OCI-LY1 (cell line): ENCODE data around the gene TSPAN32.

Experiments
- H2AFZ ChIP-seq: fragments of 200-600 bp; sonication (generic), shearing (Covaris generic); 2 replicates; pipeline ENCODE4 v1.6.0; 2014; ENCODE audit warnings: antibody characterized with exemption, mild to moderate bottlenecking, low read length
- H3F3A ChIP-seq: fragments of 200-600 bp; sonication (generic), shearing (Covaris generic); 2 replicates; pipeline ENCODE4 v1.6.0; 2014; ENCODE audit warnings: mild to moderate bottlenecking, antibody characterized with exemption, low read length, moderate library complexity; ENCODE audit not compliant: insufficient read depth
- H3K27ac ChIP-seq: fragments of 200-600 bp; sonication (generic); 2 replicates; pipeline ENCODE4 v1.5.1; 2014; ENCODE audit warnings: low read length, mixed run types, mild to moderate bottlenecking, low read depth; ENCODE audit not compliant: poor library complexity, severe bottlenecking
- H3K27me3 ChIP-seq: fragments of 200-600 bp; sonication (generic); 2 replicates; pipeline ENCODE4 v1.6.0; 2014; ENCODE audit warnings: antibody characterized with exemption, mild to moderate bottlenecking, low read length, moderate library complexity; ENCODE audit not compliant: insufficient read depth
- H3K36me3 ChIP-seq: fragments of 200-600 bp; sonication (generic); 2 replicates; pipeline ENCODE4 v1.6.1; 2014; ENCODE audit warnings: mild to moderate bottlenecking, antibody characterized with exemption, low read length, moderate library complexity, mixed read lengths; ENCODE audit not compliant: insufficient read depth
- H3K4me1 ChIP-seq: fragments of 200-600 bp; sonication (generic); 2 replicates; pipeline ENCODE4 v1.5.1; 2014; ENCODE audit warnings: mild to moderate bottlenecking, low read length, moderate library complexity; ENCODE audit not compliant: insufficient read depth, severe bottlenecking
- H3K4me2 ChIP-seq: fragments of 200-600 bp; sonication (generic), shearing (Covaris generic); 2 replicates; pipeline ENCODE4 v1.6.1; 2014; ENCODE audit warnings: low read length
- H3K4me3 ChIP-seq: fragments of 200-600 bp; sonication (generic); 2 replicates; pipeline ENCODE4 v1.5.1; 2014; ENCODE audit warnings: low read length, low read depth, mild to moderate bottlenecking, mixed read lengths; ENCODE audit not compliant: poor library complexity, severe bottlenecking
- H3K79me2 ChIP-seq: fragments of 200-600 bp; shearing (Covaris generic); 2 replicates; pipeline ENCODE4 v1.6.1; 2016; ENCODE audit warnings: mixed run types, low read length, mixed read lengths; ENCODE audit not compliant: insufficient read depth
- H3K9ac ChIP-seq: fragments of 200-600 bp; sonication (generic), shearing (Covaris generic); 2 replicates; pipeline ENCODE4 v1.6.1; 2014; ENCODE audit warnings: mild to moderate bottlenecking, low read length, mixed read lengths
- H3K9me2 ChIP-seq: fragments of 200-600 bp; sonication (generic), shearing (Covaris generic); 2 replicates; pipeline ENCODE4 v1.6.1; 2014; ENCODE audit warnings: low read depth, mild to moderate bottlenecking, low read length, mixed read lengths
- H3K9me3 ChIP-seq: fragments of 200-600 bp; shearing (Covaris generic); 2 replicates; pipeline ENCODE4 v1.6.1; 2014; ENCODE audit warnings: low read length, mixed read lengths
- H4K20me1 ChIP-seq: fragments of 200-600 bp; sonication (generic), shearing (Covaris generic); 2 replicates; pipeline ENCODE4 v1.6.0; 2016; ENCODE audit warnings: mild to moderate bottlenecking, low read length; ENCODE audit not compliant: insufficient read depth
- CTCF ChIP-seq: fragments of 200-600 bp; sonication (generic), shearing (Covaris generic); IDR thresholded peaks from 2 replicates; pipeline ENCODE4 v1.5.1; 2017; ENCODE audit warnings: mild to moderate bottlenecking, antibody characterized with exemption, low read length, moderate library complexity, mixed read lengths
- EZH2 ChIP-seq: fragments of 200-600 bp; sonication (generic), shearing (Covaris generic); IDR thresholded peaks from 2 replicates; pipeline ENCODE4 v1.8.0; 2017; ENCODE audit warnings: borderline replicate concordance, mixed run types, mild to moderate bottlenecking, antibody characterized with exemption, low read length, moderate library complexity, mixed read lengths

Gene TSPAN32

DNA sequence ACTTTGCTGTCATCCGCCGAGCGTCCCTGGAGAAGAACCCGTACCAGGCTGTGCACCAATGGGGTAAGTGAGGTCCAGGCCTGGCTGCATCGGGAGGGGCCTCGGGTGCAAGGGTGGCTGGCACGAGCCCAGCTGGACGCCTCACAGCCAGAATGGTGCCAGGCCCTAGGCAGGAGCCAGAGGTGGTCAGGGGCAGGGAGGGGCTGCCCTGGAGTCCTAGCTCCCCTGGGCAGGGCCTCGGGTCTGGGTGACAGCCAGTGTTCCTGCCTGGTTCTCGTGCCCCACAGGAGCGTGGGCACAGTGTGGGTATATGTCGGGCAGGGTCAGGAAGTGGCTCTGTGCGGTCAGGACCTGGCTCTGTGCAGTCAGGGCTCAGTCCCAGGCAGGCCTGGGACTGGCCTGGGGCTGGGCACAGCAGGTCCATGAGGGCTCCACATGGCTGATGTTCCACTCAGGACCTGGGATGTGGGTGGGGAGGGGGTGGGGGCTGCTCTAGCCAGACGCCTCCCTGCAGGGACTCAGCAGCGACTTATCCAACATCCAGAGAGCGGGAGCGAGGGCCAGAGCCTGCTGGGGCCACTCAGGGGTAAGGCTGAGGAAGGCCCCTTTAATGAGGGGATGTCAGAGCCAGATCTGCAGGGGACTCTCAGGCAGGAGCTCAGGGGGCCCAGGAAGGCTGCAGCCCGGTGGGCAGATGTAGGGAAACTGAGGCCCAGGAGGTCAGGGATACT, 1.2 kb downstream of the TSPAN32 start:
- Histone ChIP-seq H3K36me3 (no peaks in the 10 kb centered on the region), H3K9me3 (no peaks in the 10 kb centered on the region), H3K9ac (no peak overlapping the region), H3K27ac (no peak overlapping the region), H3K4me1 (no peaks in the 10 kb centered on the region), H3K4me2 (no peak overlapping the region), H4K20me1 (no peaks in the 10 kb centered on the region), H3K27me3 (peaks cover 3% of the 10 kb centered on the region; the same call in 1 of the 2 replicates), H3K9me2 (no peaks in the 10 kb centered on the region), H3K4me3 (no peak overlapping the region), H3F3A (no peaks in the 10 kb centered on the region), H3K79me2 (no peaks in the 10 kb centered on the region), H2AFZ (no peak overlapping the region)
- TF ChIP-seq EZH2 (no peak), CTCF (no peak)

- Histone ChIP-seq H3K9ac (no peak overlapping the region), H3K27ac (no peak overlapping the region), H4K20me1 (no peaks in the 10 kb centered on the region), H3K27me3 (peaks cover 3% of the 10 kb centered on the region; the same call in 1 of the 2 replicates), H3K79me2 (no peaks in the 10 kb centered on the region), H3K4me3 (no peak overlapping the region), H3F3A (no peaks in the 10 kb centered on the region), H3K9me3 (no peaks in the 10 kb centered on the region), H3K4me1 (no peaks in the 10 kb centered on the region), H3K9me2 (no peaks in the 10 kb centered on the region), H2AFZ (no peak overlapping the region), H3K4me2 (no peak overlapping the region), H3K36me3 (no peaks in the 10 kb centered on the region)
- TF ChIP-seq CTCF (no peak), EZH2 (no peak)
Measured at GRCh38 chr11:2303627-2304505, 2.1 kb downstream of the TSPAN32 start.

- no peaks in the 10 kb centered on the region for H3K4me1 ChIP-seq
- H3K4me3 ChIP-seq, result no peak overlapping the region
- no peak overlapping the region for H3K4me2 ChIP-seq
- no peaks in the 10 kb centered on the region for H3K36me3 ChIP-seq
- no peak overlapping the region for H2AFZ ChIP-seq
- H3K9me3 ChIP-seq, result no peaks in the 10 kb centered on the region
- no peaks in the 10 kb centered on the region for H4K20me1 ChIP-seq
- H3K27ac ChIP-seq, result no peak overlapping the region
- H3K79me2 ChIP-seq, result no peaks in the 10 kb centered on the region
- no peak for TF ChIP-seq CTCF
- no peak for TF ChIP-seq EZH2
- H3K9ac ChIP-seq, result no peak overlapping the region
- H3F3A ChIP-seq, result no peaks in the 10 kb centered on the region
- H3K27me3 ChIP-seq, result peaks cover 3% of the 10 kb centered on the region; the same call in 1 of the 2 replicates
- H3K9me2 ChIP-seq, result no peaks in the 10 kb centered on the region
Measured at GRCh38 chr11:2304506-2305139, 2.8 kb downstream of the TSPAN32 start.
